Measurements from ENCODE around the gene RASSF1. TPM values are rescaled to one million over a fixed set of nuclear protein-coding genes. Genes with fewer than 3 reads are reported as not detected.

RASSF1 gene
- total and polyA plus RNA-seq, 2 of the 8 experiments (the other 6 are each of a cell fraction or from before 2014, with no cell fraction given): 10.3 to 15.7 TPM

- TF ChIP-seq USF2 (IDR thresholded peaks at IDR 0.05; ENCODE audit: low read length): no peak
Observed at GRCh38 chr3:50334339-50335075, 6.1 kb downstream of the RASSF1 start (continued).

Data from H1 (cell line).